ENCODE results near the gene GDPD3.
A peak's percentile ranks its signal among the peaks of the same experiment; 100 is the strongest.

Gene GDPD3

GRCh38 chr16:30094541-30095165 lies 18.7 kb downstream of the GDPD3 start:
- H3K4me3 ChIP-seq (ENCODE audit: low read length), result peak overlapping the region; percentile 79
- TF ChIP-seq, protein P1, sequence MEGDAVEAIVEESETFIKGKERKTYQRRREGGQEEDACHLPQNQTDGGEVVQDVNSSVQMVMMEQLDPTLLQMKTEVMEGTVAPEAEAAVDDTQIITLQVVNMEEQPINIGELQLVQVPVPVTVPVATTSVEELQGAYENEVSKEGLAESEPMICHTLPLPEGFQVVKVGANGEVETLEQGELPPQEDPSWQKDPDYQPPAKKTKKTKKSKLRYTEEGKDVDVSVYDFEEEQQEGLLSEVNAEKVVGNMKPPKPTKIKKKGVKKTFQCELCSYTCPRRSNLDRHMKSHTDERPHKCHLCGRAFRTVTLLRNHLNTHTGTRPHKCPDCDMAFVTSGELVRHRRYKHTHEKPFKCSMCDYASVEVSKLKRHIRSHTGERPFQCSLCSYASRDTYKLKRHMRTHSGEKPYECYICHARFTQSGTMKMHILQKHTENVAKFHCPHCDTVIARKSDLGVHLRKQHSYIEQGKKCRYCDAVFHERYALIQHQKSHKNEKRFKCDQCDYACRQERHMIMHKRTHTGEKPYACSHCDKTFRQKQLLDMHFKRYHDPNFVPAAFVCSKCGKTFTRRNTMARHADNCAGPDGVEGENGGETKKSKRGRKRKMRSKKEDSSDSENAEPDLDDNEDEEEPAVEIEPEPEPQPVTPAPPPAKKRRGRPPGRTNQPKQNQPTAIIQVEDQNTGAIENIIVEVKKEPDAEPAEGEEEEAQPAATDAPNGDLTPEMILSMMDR (IDR thresholded peaks at IDR 0.05; ENCODE audit: insufficient read depth, low read depth, low read length, missing control alignments), result no peak
- no peak for DNase-seq (ENCODE audit: low read depth)

- H3K4me3 ChIP-seq (ENCODE audit: low read length), result peak overlapping the region; percentile 46
- TF ChIP-seq, protein P1 (IDR thresholded peaks at IDR 0.05; ENCODE audit: insufficient read depth, low read depth, low read length, missing control alignments), result peak; percentile 58
- peak; percentile 34 for DNase-seq (ENCODE audit: low read depth)
Measured at GRCh38 chr16:30092373-30093010, 20.8 kb downstream of the GDPD3 start.

- peak within 1 kb of the TSS; percentile 46 for H3K4me3 ChIP-seq (ENCODE audit: low read length)
- peak; percentile 90 for DNase-seq (ENCODE audit: low read depth)
- TF ChIP-seq, protein P1 (IDR thresholded peaks at IDR 0.05; ENCODE audit: insufficient read depth, low read depth, low read length, missing control alignments), result peak; percentile 53
Measured at GRCh38 chr16:30091474-30092372, 21.6 kb downstream of the GDPD3 start, which contains the start of gene TBX6. Gene TBX6 (minus strand): TSS chr16:30091924. CDS start chr16:30091193, 731 bp downstream.

GRCh38 chr16:30090610-30091331 lies 22.6 kb downstream of the GDPD3 start:
- DNase-seq (ENCODE audit: low read depth), result no peak
- TF ChIP-seq, protein P1 (IDR thresholded peaks at IDR 0.05; ENCODE audit: insufficient read depth, low read depth, low read length, missing control alignments), result no peak
- H3K4me3 ChIP-seq (ENCODE audit: low read length), result peak overlapping the region; percentile 46

GRCh38 chr16:30088832-30089624 lies 24.3 kb downstream of the GDPD3 start:
- H3K4me3 ChIP-seq (ENCODE audit: low read length), result no peak overlapping the region
- TF ChIP-seq, protein P1 (IDR thresholded peaks at IDR 0.05; ENCODE audit: insufficient read depth, low read depth, low read length, missing control alignments), result no peak
- DNase-seq (ENCODE audit: low read depth), result no peak
